Measurements from ENCODE around the gene KIFC3. TPM values are rescaled to one million over a fixed set of nuclear protein-coding genes. Genes with fewer than 3 reads are reported as not detected.

The KIFC3 gene
- total RNA-seq, 4 donors from 2014 or later: 50.9 to 87.0 (median 60.2) TPM

DNA sequence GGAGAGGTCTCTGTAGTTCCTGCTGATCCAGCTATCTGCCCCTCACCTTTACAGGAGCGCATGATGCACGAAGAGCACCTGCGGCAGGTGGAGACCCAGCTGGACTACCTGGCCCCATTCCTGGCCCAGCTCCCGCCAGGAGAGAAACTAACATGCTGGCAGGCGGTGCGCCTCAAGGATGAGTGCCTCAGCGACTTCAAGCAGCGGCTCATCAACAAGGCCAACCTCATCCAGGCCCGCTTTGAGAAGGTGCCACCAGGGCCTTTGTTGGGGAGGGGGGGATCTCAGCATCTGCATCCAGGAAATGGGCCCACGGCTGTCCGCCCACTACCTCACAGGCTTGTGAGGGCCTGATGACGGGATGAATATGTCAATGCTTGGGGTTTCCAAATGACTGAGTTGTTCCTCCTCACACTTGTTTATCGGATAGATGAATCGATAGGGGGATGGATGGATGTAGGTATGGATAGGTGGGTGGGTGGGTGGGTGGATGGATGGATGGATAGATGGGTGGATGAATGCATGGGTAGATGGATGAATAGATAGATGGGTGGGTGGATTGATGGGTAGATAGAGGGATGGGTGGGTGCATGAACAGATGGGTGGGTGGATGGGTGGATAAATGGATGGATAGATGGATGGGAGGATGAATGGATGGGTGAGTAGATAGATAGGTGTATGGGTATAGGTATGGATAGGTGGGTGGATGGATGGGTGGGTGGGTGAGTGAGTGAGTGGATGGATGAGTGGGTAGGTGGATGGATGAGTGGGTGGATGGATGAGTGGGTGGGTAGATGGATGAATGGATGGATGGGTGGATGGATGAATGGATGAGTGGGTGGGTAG, 73.7 kb downstream of the KIFC3 start:
- no peak overlapping the region for H3K4me3 ChIP-seq
- DNase-seq (ENCODE audit: low spot score in 2 of 2): no peak
- no peaks in the 10 kb centered on the region for H3K4me1 ChIP-seq
- no peaks in the 10 kb centered on the region for H3K27me3 ChIP-seq
- H3K27ac ChIP-seq: no peak overlapping the region
- 95 to 98% methylated on average over 9 to 14 of the region's 14 CpGs for WGBS, 2 donors
- TF ChIP-seq, protein P1, sequence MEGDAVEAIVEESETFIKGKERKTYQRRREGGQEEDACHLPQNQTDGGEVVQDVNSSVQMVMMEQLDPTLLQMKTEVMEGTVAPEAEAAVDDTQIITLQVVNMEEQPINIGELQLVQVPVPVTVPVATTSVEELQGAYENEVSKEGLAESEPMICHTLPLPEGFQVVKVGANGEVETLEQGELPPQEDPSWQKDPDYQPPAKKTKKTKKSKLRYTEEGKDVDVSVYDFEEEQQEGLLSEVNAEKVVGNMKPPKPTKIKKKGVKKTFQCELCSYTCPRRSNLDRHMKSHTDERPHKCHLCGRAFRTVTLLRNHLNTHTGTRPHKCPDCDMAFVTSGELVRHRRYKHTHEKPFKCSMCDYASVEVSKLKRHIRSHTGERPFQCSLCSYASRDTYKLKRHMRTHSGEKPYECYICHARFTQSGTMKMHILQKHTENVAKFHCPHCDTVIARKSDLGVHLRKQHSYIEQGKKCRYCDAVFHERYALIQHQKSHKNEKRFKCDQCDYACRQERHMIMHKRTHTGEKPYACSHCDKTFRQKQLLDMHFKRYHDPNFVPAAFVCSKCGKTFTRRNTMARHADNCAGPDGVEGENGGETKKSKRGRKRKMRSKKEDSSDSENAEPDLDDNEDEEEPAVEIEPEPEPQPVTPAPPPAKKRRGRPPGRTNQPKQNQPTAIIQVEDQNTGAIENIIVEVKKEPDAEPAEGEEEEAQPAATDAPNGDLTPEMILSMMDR (IDR thresholded peaks at IDR 0.05): no peak
- no peak for TF ChIP-seq POLR2A (IDR thresholded peaks at IDR 0.05)
- no peaks in the 10 kb centered on the region for H3K9me3 ChIP-seq
- H3K36me3 ChIP-seq: no peaks in the 10 kb centered on the region

DNA sequence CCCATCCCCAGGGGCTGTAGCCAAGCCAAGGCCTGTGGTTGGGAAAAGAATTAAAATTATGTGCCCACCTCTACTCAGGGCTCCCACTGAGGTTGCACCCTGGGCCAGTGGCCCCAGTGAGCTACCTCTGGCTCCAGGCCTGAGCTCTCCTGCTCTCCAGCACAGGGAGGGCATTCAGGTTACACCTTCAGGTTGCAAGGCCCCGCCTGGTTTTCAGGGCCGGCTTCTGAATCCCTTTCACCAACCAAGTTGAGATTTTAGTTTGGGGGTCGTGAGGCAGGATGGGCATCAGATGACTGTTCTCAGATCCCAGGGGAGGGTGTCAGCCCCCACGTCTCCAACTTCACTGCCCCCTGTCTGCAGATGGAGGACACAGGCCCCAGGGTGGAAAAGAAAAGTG, 74.7 kb downstream of the KIFC3 start:
- 55% methylated on average over 3 to 4 of the region's 4 CpGs for WGBS, 2 donors
- no peaks in the 10 kb centered on the region for H3K36me3 ChIP-seq
- TF ChIP-seq, protein P1 (IDR thresholded peaks at IDR 0.05): no peak
- TF ChIP-seq EP300 (IDR thresholded peaks at IDR 0.05) (no peak), POLR2A (IDR thresholded peaks at IDR 0.05) (no peak)
- H3K4me3 ChIP-seq: no peak overlapping the region
- no peaks in the 10 kb centered on the region for H3K4me1 ChIP-seq
- no peak for DNase-seq (ENCODE audit: low spot score in 2 of 2)
- H3K9me3 ChIP-seq: no peaks in the 10 kb centered on the region
- H3K27ac ChIP-seq: no peak overlapping the region
- H3K27me3 ChIP-seq: no peaks in the 10 kb centered on the region

DNA sequence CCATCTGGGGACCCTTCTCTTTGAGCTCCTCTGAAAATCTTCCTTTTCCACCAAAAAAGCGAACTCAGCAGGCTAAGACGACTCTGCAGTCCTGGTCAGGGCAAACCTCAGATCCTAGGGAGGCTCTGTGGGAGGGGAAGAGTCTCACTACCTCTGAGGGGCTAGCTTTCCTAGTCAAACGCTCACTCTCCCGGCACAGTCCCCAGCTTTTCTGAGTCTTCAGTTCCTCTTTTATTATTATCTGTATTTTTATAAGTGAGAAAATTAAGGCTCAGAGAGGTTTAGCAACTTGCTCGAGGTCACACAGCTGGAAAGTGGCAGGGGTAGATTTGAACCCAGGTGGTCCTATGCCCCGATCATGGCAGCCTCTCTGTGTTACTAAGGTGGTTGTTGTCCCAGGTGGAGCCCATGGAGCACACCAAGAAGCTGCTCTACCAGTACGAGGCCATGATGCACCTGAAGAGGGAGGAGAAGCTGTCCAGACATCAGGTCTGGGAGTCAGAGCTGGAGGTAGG, 75.8 kb downstream of the KIFC3 start:
- Histone ChIP-seq H3K27me3 (no peaks in the 10 kb centered on the region), H3K9me3 (no peaks in the 10 kb centered on the region), H3K4me3 (no peak overlapping the region), H3K36me3 (no peaks in the 10 kb centered on the region), H3K27ac (no peak overlapping the region), H3K4me1 (no peaks in the 10 kb centered on the region)
- WGBS, 2 donors: 73 to 78% methylated on average over 7 of the region's 7 CpGs
- no peak for DNase-seq (ENCODE audit: low spot score in 2 of 2)
- TF ChIP-seq POLR2A (IDR thresholded peaks at IDR 0.05) (no peak), EP300 (IDR thresholded peaks at IDR 0.05) (no peak)
- TF ChIP-seq, protein P1 (IDR thresholded peaks at IDR 0.05): no peak

DNA sequence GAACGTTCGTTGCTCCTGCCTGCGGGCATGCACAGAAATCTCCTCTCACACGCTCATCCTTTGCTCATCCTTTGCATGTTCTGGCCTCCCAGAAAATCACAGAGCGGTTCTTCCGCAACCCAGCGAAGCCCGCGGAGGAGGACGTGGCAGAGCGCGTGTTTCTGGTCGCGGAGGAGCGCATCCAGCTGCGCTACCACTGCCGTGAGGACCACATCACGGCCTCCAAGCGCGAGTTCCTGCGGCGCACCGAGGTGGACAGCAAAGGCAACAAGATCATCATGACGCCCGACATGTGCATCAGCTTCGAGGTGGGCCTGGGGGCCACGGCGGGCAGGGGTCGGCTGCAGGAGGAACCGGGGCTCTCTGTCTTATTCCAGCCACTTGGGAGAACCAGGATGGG, 76.3 kb downstream of the KIFC3 start:
- Histone ChIP-seq H3K4me1 (no peaks in the 10 kb centered on the region), H3K36me3 (no peaks in the 10 kb centered on the region), H3K9me3 (no peaks in the 10 kb centered on the region), H3K27ac (no peak overlapping the region), H3K4me3 (no peak overlapping the region), H3K27me3 (no peaks in the 10 kb centered on the region)
- TF ChIP-seq, protein P1 (IDR thresholded peaks at IDR 0.05): no peak
- TF ChIP-seq POLR2A (IDR thresholded peaks at IDR 0.05): no peak
- no peak for TF ChIP-seq EP300 (IDR thresholded peaks at IDR 0.05)
- 89 to 92% methylated on average over 30 of the region's 30 CpGs for WGBS, 2 donors
- DNase-seq (ENCODE audit: low spot score in 2 of 2): no peak

DNA sequence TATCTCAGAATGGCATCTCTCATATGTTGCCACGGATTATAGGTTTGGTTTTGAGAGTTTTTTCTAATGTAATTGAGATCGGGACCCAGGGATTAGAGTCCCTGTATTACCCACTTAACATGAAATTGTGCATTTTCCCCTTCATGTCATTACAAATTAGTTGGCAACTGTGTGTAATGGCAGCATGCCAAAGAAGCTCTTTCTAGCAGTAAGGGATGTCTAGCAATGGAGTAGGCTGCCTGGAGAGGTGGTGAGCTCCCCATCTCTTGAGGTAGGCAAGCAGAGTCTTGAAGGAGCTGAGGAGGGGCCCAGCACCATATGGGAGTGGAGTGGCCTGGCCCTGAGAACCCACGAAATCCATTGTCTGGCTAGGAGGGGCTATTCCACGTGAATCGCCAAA, 76.7 kb downstream of the KIFC3 start:
- WGBS, 2 donors: 73% methylated on average over 5 of the region's 5 CpGs
- Histone ChIP-seq H3K9me3 (no peaks in the 10 kb centered on the region), H3K27ac (no peak overlapping the region), H3K36me3 (no peaks in the 10 kb centered on the region), H3K4me1 (no peaks in the 10 kb centered on the region), H3K27me3 (no peaks in the 10 kb centered on the region), H3K4me3 (no peak overlapping the region)
- TF ChIP-seq POLR2A (IDR thresholded peaks at IDR 0.05) (no peak), EP300 (IDR thresholded peaks at IDR 0.05) (no peak)
- TF ChIP-seq, protein P1 (IDR thresholded peaks at IDR 0.05): no peak
- DNase-seq (ENCODE audit: low spot score in 2 of 2): no peak
